OCI-M2 (cell line): ENCODE measurements around the gene HMCN2.

Experiments
- DNase-seq: peaks from one replicate; lab custom pipeline; 2025; ENCODE audit not compliant: unreplicated experiment; lab: John Stamatoyannopoulos, UW

Gene HMCN2, protein sequence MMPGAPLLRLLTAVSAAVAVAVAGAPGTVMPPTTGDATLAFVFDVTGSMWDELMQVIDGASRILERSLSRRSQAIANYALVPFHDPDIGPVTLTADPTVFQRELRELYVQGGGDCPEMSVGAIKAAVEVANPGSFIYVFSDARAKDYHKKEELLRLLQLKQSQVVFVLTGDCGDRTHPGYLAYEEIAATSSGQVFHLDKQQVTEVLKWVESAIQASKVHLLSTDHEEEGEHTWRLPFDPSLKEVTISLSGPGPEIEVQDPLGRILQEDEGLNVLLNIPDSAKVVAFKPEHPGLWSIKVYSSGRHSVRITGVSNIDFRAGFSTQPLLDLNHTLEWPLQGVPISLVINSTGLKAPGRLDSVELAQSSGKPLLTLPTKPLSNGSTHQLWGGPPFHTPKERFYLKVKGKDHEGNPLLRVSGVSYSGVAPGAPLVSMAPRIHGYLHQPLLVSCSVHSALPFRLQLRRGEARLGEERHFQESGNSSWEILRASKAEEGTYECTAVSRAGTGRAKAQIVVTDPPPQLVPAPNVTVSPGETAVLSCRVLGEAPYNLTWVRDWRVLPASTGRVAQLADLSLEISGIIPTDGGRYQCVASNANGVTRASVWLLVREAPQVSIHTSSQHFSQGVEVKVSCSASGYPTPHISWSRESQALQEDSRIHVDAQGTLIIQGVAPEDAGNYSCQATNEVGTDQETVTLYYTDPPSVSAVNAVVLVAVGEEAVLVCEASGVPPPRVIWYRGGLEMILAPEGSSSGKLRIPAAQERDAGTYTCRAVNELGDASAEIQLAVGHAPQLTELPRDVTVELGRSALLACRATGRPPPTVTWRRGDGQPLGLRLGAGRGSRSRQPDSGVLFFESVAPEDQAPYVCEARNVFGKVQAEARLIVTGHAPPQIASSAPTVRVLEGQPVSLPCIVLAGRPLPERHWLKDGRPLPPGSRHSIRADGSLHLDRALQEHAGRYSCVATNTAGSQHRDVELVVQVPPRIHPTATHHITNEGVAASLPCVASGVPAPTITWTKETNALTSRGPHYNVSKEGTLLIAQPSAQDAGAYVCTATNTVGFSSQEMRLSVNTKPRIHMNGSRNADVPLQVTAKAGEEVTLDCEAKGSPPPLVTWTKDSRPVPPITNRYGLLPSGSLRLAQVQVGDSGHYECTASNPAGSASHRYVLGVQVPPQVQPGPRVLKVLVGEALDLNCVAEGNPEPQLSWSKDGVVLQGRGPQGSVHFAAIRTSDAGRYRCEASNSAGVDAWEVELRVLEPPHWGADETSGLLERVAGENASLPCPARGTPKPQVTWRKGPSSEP (N-terminal part only)

DNA sequence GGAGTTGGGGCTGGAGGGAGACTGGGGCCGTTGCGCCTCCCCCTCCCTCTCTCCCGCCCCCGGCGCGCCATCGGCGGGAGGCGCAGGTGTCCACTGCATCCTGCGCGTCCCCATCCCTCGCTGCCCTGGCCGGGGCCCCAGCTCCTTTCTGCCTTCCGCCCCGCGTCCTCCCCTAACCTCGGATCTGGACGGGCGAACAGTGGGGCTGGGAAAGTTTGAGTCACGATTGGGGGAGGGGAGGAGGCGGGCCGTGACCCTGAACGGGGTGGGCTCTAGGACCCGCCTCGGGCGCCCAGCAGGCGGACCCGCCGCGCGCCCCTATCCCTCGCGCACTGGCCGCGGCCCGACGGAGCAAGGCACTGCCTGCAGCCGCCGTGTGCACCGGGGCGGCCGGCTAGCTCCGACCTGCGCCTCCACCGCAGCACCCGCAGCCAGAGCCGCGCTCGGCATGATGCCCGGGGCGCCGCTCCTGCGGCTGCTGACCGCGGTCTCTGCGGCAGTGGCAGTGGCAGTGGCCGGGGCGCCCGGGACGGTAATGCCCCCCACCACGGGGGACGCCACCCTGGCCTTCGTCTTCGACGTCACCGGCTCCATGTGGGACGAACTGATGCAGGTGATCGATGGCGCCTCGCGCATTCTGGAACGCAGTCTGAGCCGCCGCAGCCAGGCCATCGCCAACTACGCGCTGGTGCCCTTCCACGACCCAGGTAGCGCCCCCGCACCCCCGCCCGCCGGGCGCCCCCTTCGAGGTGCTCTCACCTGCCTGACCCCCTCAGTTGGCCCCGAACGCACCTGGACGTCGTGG, at the start of gene HMCN2:
HMCN2 (plus strand) TSS at position 330 of the 805 bp plus-strand sequence; CDS start at position 449, 119 bp downstream.
- DNase-seq = no peak

DNA sequence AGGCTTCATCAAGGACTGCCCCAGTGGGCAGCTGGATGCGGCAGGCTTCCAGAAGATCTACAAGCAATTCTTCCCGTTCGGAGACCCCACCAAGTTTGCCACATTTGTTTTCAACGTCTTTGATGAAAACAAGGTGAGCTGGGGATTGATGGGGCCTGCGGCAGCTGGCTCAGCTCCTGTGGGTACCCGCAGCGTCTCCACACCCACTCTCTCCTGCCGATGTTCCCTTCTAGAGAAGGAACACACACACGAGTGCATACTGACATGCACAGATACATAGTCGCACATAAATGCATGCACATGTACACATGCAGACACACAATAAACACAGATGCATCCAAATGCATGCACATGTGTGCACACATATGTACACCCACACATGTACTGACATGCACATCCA, 47.7 kb upstream of the HMCN2 start:
- DNase-seq = no peak

DNA sequence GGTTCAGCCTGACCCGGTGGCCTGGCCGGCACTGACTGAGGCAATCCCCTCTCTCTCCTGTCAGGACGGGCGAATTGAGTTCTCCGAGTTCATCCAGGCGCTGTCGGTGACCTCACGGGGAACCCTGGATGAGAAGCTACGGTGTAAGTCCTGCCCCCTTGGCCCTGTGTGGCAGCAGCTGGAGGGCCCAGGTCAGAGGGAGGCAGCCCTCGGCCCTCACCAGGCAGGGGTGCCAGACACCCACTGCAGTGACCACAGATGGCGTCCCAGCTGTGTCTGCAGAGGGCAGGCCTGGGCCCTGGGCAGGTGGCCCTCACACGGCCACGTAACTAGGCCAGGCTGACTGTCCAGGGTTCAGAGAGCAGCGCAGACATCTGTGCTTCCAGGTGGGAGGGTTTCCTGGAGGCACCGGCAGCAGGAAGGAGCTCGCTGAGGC, 45.9 kb upstream of the HMCN2 start:
- no peak for DNase-seq

DNA sequence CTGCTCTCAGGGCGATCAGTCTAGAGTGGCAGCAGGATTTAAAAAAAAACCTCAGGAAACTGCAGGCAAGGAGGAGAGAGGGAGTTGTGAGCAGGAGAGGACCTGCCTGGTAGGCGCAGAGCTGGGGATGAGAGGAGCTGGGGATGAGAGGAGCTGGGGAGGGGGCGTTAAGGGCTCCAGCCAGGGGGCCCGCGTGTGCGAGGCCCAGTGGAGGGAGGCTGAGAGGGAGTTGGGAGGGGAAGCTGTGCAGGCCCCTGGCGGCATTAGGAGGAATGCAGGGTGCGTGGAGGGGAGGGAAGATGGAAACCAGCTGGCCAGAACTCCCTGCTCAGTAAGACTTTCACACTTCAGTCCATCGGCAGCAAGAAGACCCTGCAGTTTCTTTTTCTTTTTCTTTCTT, 45.2 kb upstream of the HMCN2 start:
- DNase-seq = no peak

DNA sequence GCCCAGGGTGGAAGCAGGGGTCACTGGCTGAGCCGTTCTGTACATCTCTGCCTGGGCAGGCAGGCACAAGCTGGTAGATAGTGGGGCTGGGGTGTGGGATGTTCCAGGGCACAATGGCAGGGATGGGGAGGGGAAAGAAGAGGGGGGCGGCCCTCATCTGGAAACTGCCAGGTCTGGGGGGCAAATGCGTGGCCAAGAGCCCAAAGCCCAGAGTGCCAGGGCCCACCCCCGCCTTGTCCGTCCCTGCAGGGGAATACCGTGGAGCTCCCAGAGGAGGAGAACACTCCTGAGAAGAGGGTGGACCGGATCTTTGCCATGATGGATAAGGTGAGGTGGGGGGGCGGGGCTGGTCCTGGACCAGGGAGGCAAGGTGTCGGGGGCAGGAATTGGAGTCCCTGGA, 42.7 kb upstream of the HMCN2 start:
- no peak for DNase-seq

DNA sequence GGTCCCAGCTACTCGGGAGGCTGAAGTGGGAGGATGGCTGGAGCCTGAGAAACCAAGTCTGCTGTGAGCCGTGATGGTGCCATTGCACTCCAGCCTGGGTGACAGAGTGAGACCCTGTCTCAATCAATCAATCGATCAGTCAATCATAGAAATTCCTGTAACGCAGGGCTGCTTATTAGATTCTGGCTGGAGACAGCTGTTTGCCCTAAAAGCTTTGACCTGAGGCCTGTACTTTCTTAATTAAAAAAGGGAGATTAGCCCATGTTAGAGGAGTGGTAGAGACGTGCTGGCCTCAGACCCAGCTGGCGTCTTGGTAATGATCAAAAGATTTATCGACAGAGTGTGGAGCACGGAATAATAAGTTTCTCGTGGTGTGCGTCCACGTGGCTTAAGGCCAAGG, 40.5 kb upstream of the HMCN2 start:
- no peak for DNase-seq

DNA sequence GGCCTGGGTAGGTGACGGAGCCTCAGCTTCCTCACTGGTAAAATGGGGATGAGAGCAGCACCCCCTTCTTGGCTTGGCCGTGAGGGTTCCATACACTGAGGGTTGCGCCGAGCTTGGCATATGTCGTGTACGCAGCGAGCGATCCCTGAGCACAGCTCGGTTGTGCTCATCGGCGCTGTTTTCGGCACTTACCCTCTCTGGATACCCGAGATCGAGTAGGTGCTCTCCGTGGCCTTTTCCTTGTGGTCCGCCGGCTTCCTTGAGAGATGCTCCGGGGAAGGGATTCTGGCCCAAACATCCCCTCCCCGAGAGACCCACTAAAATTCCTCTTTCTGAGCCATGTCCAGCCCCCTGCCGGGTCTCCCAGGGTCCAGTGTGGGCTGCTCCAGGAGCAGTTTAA, 40.0 kb upstream of the HMCN2 start:
- no peak for DNase-seq

DNA sequence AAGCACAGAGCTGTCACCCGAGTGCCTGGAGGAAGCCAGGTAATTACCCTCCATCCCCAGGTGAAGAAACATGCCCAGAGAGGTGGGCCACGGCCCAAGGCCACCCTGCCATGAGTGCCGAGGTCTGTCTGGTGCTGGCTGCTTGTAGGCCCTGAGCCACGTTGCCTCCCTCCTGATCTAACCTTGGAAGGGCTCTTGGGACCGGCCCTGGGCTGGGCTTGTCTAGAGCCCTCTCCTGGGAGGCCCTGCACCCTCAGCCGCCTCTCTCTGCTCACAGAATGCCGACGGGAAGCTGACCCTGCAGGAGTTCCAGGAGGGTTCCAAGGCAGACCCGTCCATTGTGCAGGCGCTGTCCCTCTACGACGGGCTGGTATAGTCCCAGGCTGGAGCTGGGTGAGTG, 39.4 kb upstream of the HMCN2 start:
- DNase-seq = no peak

DNA sequence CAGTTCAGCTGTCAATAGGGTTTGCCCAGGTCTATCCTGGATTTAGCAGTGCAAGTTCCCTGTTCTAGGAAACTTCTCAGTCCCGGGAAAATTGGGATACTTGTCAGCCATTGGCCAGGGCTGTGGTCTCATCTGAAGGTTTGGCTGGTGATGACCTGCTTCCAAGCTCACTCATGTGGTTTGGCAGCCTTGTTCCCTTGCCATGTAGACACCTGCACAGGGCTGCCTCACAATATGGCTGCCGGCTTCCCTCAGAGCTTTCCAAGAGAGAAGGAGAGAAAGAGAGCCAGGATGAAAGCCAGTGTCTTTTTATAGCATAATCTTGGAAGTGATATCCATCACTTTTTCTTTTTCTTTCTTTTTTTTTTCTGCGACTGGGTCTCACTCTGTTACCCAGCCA, 37.7 kb upstream of the HMCN2 start:
- DNase-seq = no peak

DNA sequence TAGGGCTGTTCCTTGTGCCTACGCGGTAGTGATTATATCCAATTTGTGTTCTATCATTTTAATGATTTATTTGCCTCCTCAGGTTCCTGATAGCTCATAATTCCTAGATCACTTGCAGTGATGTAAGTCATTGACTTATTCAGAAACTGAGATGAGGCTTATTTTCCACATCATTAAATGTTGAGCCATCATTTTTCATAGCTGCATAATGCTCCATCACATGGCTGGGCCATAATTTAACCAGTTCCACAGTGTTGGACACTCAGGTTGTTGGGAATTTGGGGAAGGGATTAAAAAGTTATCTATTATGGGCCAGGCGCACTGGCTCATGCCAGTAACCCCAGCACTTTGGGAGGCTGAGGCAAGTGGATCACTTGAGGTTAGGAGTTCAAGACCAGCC, 35.8 kb upstream of the HMCN2 start:
- no peak for DNase-seq

DNA sequence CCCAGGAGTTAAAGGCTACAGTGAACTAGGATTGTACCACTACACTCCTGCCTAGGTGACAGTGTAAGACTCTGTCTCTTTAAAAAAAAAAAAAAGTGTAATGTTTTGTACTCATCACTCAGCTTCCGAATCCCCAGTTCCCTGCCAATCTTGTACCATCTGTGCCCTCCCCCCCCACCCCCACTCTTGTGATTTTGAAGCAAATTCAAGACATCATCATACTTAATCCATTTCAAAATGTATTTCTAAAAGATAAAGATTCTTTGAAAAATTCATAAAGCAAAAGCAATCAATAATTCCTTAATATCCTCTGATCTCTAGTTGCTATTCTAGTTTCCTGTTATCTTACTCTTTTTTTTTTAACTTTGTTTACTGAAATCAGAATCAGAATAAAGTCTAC, 34.9 kb upstream of the HMCN2 start:
- DNase-seq = no peak

DNA sequence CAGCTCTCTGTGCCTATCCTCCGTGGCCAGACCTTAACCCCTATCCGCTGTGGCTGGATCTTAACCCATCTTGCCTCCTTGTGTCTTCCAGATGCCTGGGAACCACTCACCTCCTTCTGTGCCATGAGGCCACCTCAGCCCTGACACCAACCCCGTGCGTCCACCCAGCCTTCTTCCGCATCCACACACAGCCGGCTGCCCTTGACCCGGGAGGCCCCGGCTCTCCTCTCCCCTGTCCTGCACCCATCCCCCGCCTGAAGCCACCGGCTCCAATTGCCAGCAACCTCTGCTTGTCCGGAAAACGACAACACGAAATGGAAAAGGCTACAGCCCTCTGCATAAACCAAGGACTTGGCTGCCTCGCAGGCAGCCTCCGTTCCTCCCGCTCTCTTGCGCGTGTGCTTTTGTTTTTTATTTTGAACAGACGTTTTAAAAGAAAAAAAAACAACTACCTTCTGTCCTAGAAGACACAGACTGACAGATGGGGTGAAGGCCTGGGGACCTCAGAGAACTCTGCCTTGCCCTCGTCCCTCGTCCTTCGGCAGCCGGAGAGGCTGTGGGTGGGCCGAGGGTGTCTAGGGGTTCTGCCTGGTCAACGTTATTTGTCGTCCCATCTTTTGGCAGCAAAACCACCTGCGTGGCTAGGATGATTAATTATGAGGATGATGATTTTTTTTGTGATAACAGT, 32.5 kb upstream of the HMCN2 start:
- no peak for DNase-seq

DNA sequence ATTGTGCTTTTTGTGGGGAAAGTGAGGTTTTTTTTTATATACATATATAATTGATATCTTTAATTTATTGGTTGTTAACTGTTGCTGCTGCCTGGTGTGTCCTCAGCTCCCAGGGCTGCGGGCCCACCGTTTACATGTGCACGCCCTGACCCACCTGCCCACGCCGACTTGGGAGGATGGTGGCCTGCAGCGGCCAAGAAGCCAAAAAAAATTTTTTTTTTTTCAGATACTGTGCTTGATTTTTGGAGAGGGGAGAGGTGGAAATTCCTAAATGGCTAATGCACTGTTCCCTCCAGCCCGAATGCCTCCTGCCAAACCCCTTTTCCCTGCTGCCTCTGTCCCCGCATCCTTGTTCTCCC, 32.0 kb upstream of the HMCN2 start:
- no peak for DNase-seq

DNA sequence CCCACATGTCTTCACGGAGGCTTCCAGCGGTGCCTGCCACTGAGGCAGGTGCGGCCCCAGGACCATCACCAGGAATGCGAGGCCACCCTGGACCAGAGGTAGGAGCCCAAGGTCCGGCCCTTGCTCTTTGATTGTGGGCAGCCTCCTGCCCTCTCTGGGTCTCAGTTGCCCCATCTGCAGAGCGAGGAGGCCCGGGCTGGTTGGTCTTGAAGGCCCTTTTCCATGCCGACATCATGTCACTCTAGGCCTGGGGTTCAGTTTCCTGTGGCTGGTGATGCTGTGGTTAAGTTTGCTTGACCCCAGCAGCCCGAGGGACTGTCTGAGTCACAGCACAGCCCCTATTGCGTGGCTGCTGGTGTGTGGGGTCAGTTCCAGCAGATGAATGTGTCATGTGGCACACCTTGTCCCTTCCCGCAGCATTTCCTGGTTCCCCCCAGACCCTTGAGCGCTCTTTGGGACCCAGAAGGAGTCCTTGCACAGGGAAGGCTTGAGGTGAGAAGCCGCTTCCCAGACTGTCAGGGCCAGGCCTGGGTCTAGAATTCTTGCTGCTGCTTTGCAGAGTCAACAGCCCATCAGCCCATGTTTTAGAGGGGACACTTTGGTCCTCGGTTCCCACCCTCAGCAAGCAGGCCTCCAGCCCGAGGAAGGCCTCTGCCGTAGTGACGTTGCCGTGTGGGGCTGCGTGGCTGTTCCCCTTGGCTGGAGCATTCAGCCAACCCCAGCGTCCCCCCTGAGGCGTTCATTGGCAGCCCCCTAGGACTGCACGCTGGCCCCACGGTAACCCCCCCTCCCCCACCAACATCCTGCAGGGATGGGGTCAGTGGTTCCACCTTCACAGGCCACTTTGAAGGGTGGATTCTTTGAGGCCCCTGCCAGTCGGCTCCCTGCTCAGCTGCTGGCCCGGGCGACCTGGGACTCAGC, 31.0 kb upstream of the HMCN2 start:
- DNase-seq = no peak

DNA sequence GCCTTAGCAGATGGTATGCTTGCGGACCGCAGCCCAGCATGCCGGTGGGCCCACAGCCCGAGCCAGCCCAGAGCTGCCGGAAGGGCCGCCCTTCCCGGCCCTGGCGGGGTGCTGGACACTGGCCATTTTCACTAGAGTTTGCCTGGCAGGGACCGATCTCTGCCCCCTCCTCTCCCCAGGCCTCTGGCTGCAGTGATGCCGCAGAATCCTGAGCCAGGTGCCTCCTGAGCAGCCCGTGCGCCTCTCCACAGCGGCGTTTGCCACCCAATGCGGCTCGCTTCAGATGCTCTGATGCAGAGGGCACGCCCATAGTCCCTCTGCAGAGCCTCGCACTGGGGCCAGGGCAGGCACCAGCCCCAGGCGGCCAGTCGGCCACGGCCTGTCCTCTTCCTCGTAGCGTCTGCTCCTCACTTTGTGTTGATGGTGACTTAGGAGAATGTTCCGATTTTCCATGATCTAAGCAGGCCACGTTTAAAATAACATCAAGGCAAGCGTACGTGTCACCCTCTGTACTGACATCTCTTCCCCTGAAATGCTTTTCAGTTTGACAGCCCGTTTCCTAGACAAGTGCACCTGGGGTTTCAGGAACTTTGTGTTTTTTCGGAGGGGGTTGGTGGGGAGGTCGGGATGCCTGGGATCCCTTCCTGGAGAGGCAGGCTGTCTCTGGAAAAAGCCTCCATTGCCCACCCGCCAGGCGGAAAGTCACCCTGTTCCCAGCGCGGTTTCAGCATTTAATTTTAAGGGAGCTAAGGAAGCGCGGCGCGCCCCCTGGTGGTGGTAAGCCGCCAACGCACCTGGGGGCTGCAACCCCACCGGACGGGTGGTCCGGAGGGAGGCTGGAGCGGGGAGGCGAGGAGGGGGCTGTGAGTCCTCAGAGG, 29.8 kb upstream of the HMCN2 start:
- no peak for DNase-seq

DNA sequence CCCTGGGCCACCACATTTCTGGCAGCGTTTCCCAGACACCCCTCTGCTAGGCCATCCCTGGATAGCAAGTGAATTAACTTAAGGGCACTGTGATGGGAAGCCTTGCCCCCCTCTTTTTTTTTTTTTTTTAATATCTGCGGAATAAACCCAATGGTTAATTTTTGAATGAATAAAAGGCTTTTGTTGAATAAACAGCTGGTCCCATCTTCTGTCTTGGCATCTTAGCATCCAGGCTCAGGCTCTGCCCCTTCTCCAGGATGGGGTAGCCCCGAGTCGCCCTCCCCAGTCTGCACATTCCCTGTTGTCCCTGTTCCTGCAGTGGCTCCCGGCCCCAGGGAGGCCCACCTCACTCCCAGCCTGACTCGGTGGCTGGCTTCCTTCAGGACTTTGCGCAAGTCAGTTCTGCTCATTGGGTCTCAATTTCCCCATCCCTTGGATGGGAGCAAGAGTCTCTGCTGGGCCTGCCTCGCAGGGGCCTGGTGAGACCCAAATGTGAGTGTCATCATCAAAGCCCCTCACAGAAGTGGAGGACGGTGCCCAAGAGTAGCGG, 29.0 kb upstream of the HMCN2 start:
- DNase-seq = no peak

DNA sequence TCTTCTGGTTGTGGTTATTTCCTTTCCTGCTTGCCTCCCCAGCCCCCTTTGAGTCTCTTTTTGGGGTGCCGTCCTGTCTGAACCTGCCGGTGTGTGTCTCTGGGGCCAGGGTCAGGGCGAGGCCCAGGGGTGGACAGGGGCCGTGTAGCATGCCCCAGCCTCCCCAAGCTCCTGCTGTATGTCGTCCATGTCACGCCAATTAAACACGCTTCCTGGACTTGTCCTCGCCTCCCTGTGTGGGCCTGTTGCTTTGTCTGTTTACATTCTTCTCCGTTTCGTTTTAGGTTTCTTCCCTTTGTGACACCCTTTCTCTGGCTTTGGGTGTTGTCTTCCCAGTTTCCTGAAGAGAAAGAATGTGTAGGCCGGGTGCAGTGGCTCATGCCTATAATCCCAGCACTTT, 28.5 kb upstream of the HMCN2 start:
- DNase-seq = no peak
